Endothelial cell of umbilical vein (primary cell): ENCODE measurements around the gene PYCR2. TPM values are rescaled to one million over a fixed set of nuclear protein-coding genes. Genes with fewer than 3 reads are reported as not detected.
"Not testable (repeated sequence)": the region's sequence is repeated elsewhere in the genome, so short reads cannot be mapped to it uniquely, and the experiment has no call there.

Experiments used
- BruUV-seq: library from RNA; stranded (reverse); fragments of 400-500 nt; replicated peaks from 2 replicates; lab custom pipeline; 2021; lab: Mats Ljungman, UMichigan
- CTCF ChIA-PET: fragments of 300-600, 350-600 bp; sonication (Branson Sonifier 250); formaldehyde crosslinking; loops from one replicate; lab custom pipeline; 2021; ENCODE audit warnings: antibody characterized with exemption, inconsistent platforms; lab: Charles Lee
- POLR2A ChIA-PET: fragments of 300-600, 350-600 bp; sonication (Branson Sonifier 250); formaldehyde crosslinking; loops from one replicate; lab custom pipeline; 2021; ENCODE audit warnings: antibody characterized with exemption, inconsistent platforms; lab: Charles Lee
- DNase-seq: peaks from one replicate; pipeline ENCODE4 v3.0.0-alpha.2; 2011; ENCODE audit warnings: low read depth, low spot score
- FAIRE-seq: peaks from 2 replicates; lab custom pipeline; 2011; peaks lifted over from hg19 to GRCh38; lab: Jason Lieb, UNC
- H2AFZ ChIP-seq: 2 replicates; pipeline ENCODE4 v1.6.0; 2012; ENCODE audit warnings: low read depth, low read length, control low read depth, inconsistent platforms
- H3K27ac ChIP-seq: 2 replicates; pipeline ENCODE4 v1.5.1; 2011; ENCODE audit warnings: low read depth, mild to moderate bottlenecking, control low read depth, low read length, moderate library complexity; ENCODE audit not compliant: insufficient read depth
- H3K27me3 ChIP-seq, 2 experiments: 2 replicates each; pipeline versions ENCODE4 v1.6.0 to v1.6.1; 2011; ENCODE audit warnings: low read length in 2 of 2, mixed read lengths in 1 of 2; ENCODE audit not compliant: control insufficient read depth in 2 of 2, insufficient read depth in 2 of 2
- H3K36me3 ChIP-seq, 2 experiments: 2 replicates in 1 of 2; 3 replicates in 1 of 2; pipeline ENCODE4 v1.5.1; 2011; ENCODE audit warnings: low read length in 2 of 2, mild to moderate bottlenecking in 1 of 2, moderate library complexity in 1 of 2; ENCODE audit not compliant: control insufficient read depth in 2 of 2, insufficient read depth in 2 of 2; ENCODE audit errors: extremely low read depth in 1 of 2
- H3K4me1 ChIP-seq: 3 replicates; pipeline ENCODE4 v1.5.1; 2011; ENCODE audit warnings: mild to moderate bottlenecking, low read length; ENCODE audit not compliant: control insufficient read depth, insufficient read depth; ENCODE audit errors: extremely low read depth
- H3K4me2 ChIP-seq: 2 replicates; pipeline ENCODE4 v1.6.1; 2011; ENCODE audit warnings: low read length, control low read depth, mixed read lengths; ENCODE audit not compliant: insufficient read depth
- H3K4me3 ChIP-seq, 3 experiments: fragments of 200-600 bp in 1 of 3; sonication (generic), shearing (Covaris generic) in 1 of 3; replicated peaks in 1 of 3; 2 replicates each; pipeline ENCODE4 v1.5.1; 2011 to 2016; ENCODE audit warnings: control low read depth in 3 of 3, low read length in 3 of 3, mild to moderate bottlenecking in 2 of 3, inconsistent platforms in 1 of 3, low read depth in 1 of 3, moderate library complexity in 1 of 3; ENCODE audit not compliant: insufficient read depth in 1 of 3
- H3K79me2 ChIP-seq: 2 replicates; pipeline ENCODE4 v1.6.0; 2012; ENCODE audit warnings: low read length, inconsistent platforms; ENCODE audit not compliant: control insufficient read depth, insufficient read depth
- H3K9ac ChIP-seq: replicated peaks from 2 replicates; pipeline ENCODE3; 2011; ENCODE audit warnings: low read length, control low read depth; ENCODE audit not compliant: insufficient read depth; ENCODE audit errors: extremely low read depth
- H3K9me1 ChIP-seq: replicated peaks from 3 replicates; pipeline ENCODE4 v1.6.0; 2011; ENCODE audit warnings: mild to moderate bottlenecking, low read length; ENCODE audit not compliant: control insufficient read depth, insufficient read depth; ENCODE audit errors: extremely low read depth
- H3K9me3 ChIP-seq: replicated peaks from 2 replicates; pipeline ENCODE4 v1.5.1; 2012; ENCODE audit warnings: low read length, inconsistent platforms; ENCODE audit not compliant: control insufficient read depth, insufficient read depth
- H4K20me1 ChIP-seq: replicated peaks from 2 replicates; pipeline ENCODE3; 2011; ENCODE audit warnings: mild to moderate bottlenecking, low read length; ENCODE audit not compliant: control insufficient read depth, insufficient read depth; ENCODE audit errors: extremely low read depth
- CTCF ChIP-seq, 2 donors: IDR thresholded peaks; 1 replicate in 1 of 2; 2 replicates in 1 of 2; pipeline ENCODE4 v1.5.1; 2011; ENCODE audit warnings: low read length in 2 of 2, mild to moderate bottlenecking in 2 of 2, moderate library complexity in 2 of 2, control low read depth in 1 of 2, inconsistent platforms in 1 of 2, low read depth in 1 of 2; ENCODE audit not compliant: insufficient read depth in 1 of 2; ENCODE audit errors: extremely low read depth in 1 of 2
- EZH2 ChIP-seq: IDR thresholded peaks from 2 replicates; pipeline ENCODE4 v1.6.1; 2012; ENCODE audit warnings: borderline replicate concordance, low read depth, mild to moderate bottlenecking, moderate library complexity, low read length, inconsistent platforms; ENCODE audit not compliant: severe bottlenecking
- FOS ChIP-seq: IDR thresholded peaks from 2 replicates; pipeline ENCODE4 v1.6.1; 2011; ENCODE audit warnings: mild to moderate bottlenecking, low read length, moderate library complexity, borderline replicate concordance; ENCODE audit not compliant: insufficient read depth
- GATA2 ChIP-seq: IDR thresholded peaks from 2 replicates; pipeline ENCODE4 v1.7.0; 2011; ENCODE audit warnings: low read depth, mild to moderate bottlenecking, moderate library complexity, mixed read lengths, low read length; ENCODE audit not compliant: insufficient read length, insufficient read depth
- JUN ChIP-seq: IDR thresholded peaks from 2 replicates; pipeline ENCODE4 v1.6.1; 2011; ENCODE audit warnings: borderline replicate concordance, low read depth; ENCODE audit not compliant: insufficient read length, insufficient read depth
- MAX ChIP-seq: IDR thresholded peaks from 2 replicates; pipeline ENCODE4 v1.6.1; 2011; ENCODE audit not compliant: insufficient read depth, insufficient read length
- MYC ChIP-seq: IDR thresholded peaks from one replicate; pipeline ENCODE4 v1.6.1; 2011; ENCODE audit warnings: mild to moderate bottlenecking, low read depth, low read length
- POLR2A ChIP-seq: IDR thresholded peaks from 2 replicates; pipeline ENCODE4 v1.6.1; 2012; ENCODE audit warnings: low read depth, mild to moderate bottlenecking, control low read depth, low read length
- POLR2AphosphoS5 ChIP-seq: IDR thresholded peaks from 2 replicates; pipeline ENCODE4 v1.6.1; 2012; ENCODE audit warnings: low read depth, mild to moderate bottlenecking, control low read depth, low read length, moderate library complexity; ENCODE audit not compliant: insufficient read depth
- dilution Hi-C: fragments of 300-500 bp; cut with MboI; formaldehyde crosslinking; loops from one replicate; pipeline ENCODE4 v1.15.0; 2019; ENCODE audit warnings: low sequenced_read_pairs; ENCODE audit not compliant: extremely low pct_ligation_motif_present
- intact Hi-C: fragments of 100-400 bp; cut with micrococcal nuclease; formaldehyde crosslinking; loops from one replicate; pipeline ENCODE4 v1.10.0; 2022
- polyA plus RNA-seq, 4 experiments: library from polyadenylated mRNA; depleted of rRNA in 3 of 4; stranded (reverse) in 3 of 4; unstranded in 1 of 4; fragments of >200 nt; gene quantifications; 2 replicates each; pipeline versions ENCODE4 v1.2.1 to v1.2.3, GENCODE V29; 2011 to 2012; ENCODE audit warnings: missing spikeins in 1 of 4
- total RNA-seq: library from RNA; stranded (reverse); gene quantifications from 2 replicates; pipeline ENCODE4 v1.2.3, GENCODE V29; 2021

Gene PYCR2
- total and polyA plus RNA-seq, 2 donors (not counting 3 experiments of a cell fraction or from before 2014, with no cell fraction given): 64.6 to 65.1 TPM

DNA sequence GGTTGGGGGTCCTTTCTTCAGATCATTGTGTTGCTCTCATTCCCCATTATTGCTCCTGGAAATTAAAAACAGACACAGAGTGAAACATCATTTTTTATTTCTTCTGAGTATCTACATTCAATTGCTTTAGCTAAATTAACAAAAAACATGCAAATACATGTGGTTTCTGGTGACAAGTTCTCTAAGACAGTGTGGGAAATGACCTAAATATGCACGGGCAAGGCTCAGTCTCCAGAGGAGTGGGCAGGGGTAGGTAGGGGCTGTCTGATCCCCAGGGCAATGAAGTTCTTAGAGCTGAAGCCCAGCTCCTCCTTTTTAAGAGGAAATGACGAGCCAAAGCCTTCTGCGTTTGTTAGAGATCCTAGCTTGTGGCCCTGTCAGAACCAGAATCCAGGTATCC is 12.5 kb upstream of the PYCR2 start:
- H4K20me1 ChIP-seq: no peaks in the 10 kb centered on the region
- H3K27ac ChIP-seq: no peak overlapping the region
- no peak overlapping the region for H3K4me3 ChIP-seq
- dilution Hi-C loops (no loop called here), intact Hi-C loops (no loop called here)
- DNase-seq (no peak), FAIRE-seq (no peak)
- CTCF ChIA-PET: interaction anchor here (0.6 to 1.4 kb wide), 5 partner anchors 12 to 1479 kb away, joined by 3 to 5 read pairs (median 3); partner anchors contain the start of gene PYCR2
- no peak overlapping the region for H3K9ac ChIP-seq
- H3K4me1 ChIP-seq: no peaks in the 10 kb centered on the region
- no peaks in the 10 kb centered on the region for H3K79me2 ChIP-seq
- H3K9me3 ChIP-seq: no peaks in the 10 kb centered on the region
- no peak overlapping the region for H3K4me2 ChIP-seq
- H3K36me3 ChIP-seq: no peaks in the 10 kb centered on the region
- POLR2A ChIA-PET: interaction anchor here (0.9 kb wide), 1 partner anchor 10 kb away, joined by 4 read pairs; no protein-coding TSS in a partner anchor
- H2AFZ ChIP-seq: no peak overlapping the region
- no peaks in the 10 kb centered on the region for H3K9me1 ChIP-seq
- BruUV-seq: no TSS peak
- TF ChIP-seq MAX (no peak), GATA2 (no peak), MYC (no peak), CTCF (IDR thresholded peaks at IDR 0.05; ENCODE audit: extremely low read depth in 1 of 2, insufficient read depth in 1 of 2, low read depth in 1 of 2, low read length in 2 of 2) (no peak), EZH2 (no peak), JUN (no peak), POLR2A (no peak), FOS (no peak), POLR2AphosphoS5 (no peak)
- H3K27me3 ChIP-seq: no peaks in the 10 kb centered on the region

- H3K4me1 ChIP-seq, H3K27ac ChIP-seq, H3K9me1 ChIP-seq, H4K20me1 ChIP-seq, dilution Hi-C loops, H3K36me3 ChIP-seq, BruUV-seq, intact Hi-C loops, H3K79me2 ChIP-seq, H3K4me3 ChIP-seq, DNase-seq, H3K27me3 ChIP-seq, H3K9ac ChIP-seq, H2AFZ ChIP-seq, H3K4me2 ChIP-seq, FAIRE-seq, H3K9me3 ChIP-seq: not testable (repeated sequence)
- CTCF ChIA-PET: interaction anchor here (0.6 to 1.4 kb wide), 5 partner anchors 12 to 1479 kb away, joined by 3 to 5 read pairs (median 3); partner anchors contain the start of gene PYCR2
- POLR2A ChIA-PET: interaction anchor here (0.9 kb wide), 1 partner anchor 10 kb away, joined by 4 read pairs; no protein-coding TSS in a partner anchor
Observed at GRCh38 chr1:225936086-225936485, 12.0 kb upstream of the PYCR2 start.
